Osteoblast (primary cell): Measurements from ENCODE around the gene GRID1. TPM values are rescaled to one million over a fixed set of nuclear protein-coding genes. Genes with fewer than 3 reads are reported as not detected.

Source experiments
- DNase-seq: peaks from one replicate; pipeline ENCODE4 v3.0.0; 2011; ENCODE audit warnings: low spot score, mixed read lengths; ENCODE audit not compliant: insufficient read length; ENCODE audit errors: missing footprints
- H2AFZ ChIP-seq: 2 replicates; pipeline ENCODE4 v1.6.0; 2011; ENCODE audit warnings: mild to moderate bottlenecking, low read length
- H3K27ac ChIP-seq: 2 replicates; pipeline ENCODE4 v1.5.1; 2011; ENCODE audit warnings: mild to moderate bottlenecking, low read depth, low read length, moderate library complexity
- H3K27me3 ChIP-seq: 2 replicates; pipeline ENCODE4 v1.6.0; 2012; ENCODE audit warnings: mild to moderate bottlenecking, control low read depth, inconsistent platforms, low read length, moderate library complexity; ENCODE audit not compliant: insufficient read depth
- H3K36me3 ChIP-seq: 2 replicates; pipeline ENCODE4 v1.5.1; 2011; ENCODE audit warnings: mild to moderate bottlenecking, low read length, control low read depth, moderate library complexity; ENCODE audit not compliant: insufficient read depth
- H3K4me1 ChIP-seq: 2 replicates; pipeline ENCODE4 v1.5.1; 2011; ENCODE audit warnings: mild to moderate bottlenecking, low read length, control low read depth, moderate library complexity; ENCODE audit not compliant: insufficient read depth
- H3K4me2 ChIP-seq: 2 replicates; pipeline ENCODE4 v1.6.0; 2011; ENCODE audit warnings: mild to moderate bottlenecking, low read length; ENCODE audit not compliant: insufficient read depth
- H3K4me3 ChIP-seq: fragments of 200-600 bp; sonication (generic); 3 replicates; pipeline ENCODE4 v1.5.1; 2012; ENCODE audit warnings: mild to moderate bottlenecking, low read length, inconsistent platforms; ENCODE audit not compliant: insufficient read depth
- H3K79me2 ChIP-seq: 2 replicates; pipeline ENCODE4 v1.6.0; 2012; ENCODE audit warnings: mild to moderate bottlenecking, low read length, control low read depth, inconsistent platforms; ENCODE audit not compliant: insufficient read depth
- H3K9me3 ChIP-seq: 2 replicates; pipeline ENCODE4 v1.5.1; 2011; ENCODE audit warnings: low read depth, low read length, control low read depth
- H4K20me1 ChIP-seq: 2 replicates; pipeline ENCODE4 v1.6.0; 2012; ENCODE audit warnings: mild to moderate bottlenecking, low read length, control low read depth; ENCODE audit not compliant: insufficient read depth
- CTCF ChIP-seq: IDR thresholded peaks from 2 replicates; pipeline ENCODE4 v1.5.1; 2011; ENCODE audit warnings: mild to moderate bottlenecking, low read depth, low read length, moderate library complexity; ENCODE audit errors: extremely low read depth
- total RNA-seq: library from RNA; depleted of rRNA; stranded (reverse); fragments of >200 nt; gene quantifications from 2 replicates; pipeline ENCODE4 v1.2.3, GENCODE V29; 2012

Gene GRID1
- total RNA-seq, 1 donor, result not detected

GRCh38 chr10:85642082-85642420 lies 724.5 kb downstream of the GRID1 start:
- Histone ChIP-seq H3K9me3 (no peaks in the 10 kb centered on the region), H3K79me2 (no peaks in the 10 kb centered on the region), H2AFZ (no peak overlapping the region), H3K4me3 (no peak overlapping the region), H4K20me1 (no peaks in the 10 kb centered on the region), H3K36me3 (no peaks in the 10 kb centered on the region), H3K27ac (no peak overlapping the region), H3K4me1 (peaks cover 4% of the 10 kb centered on the region), H3K27me3 (no peaks in the 10 kb centered on the region), H3K4me2 (no peak overlapping the region)
- no peak for DNase-seq
- no peak for TF ChIP-seq CTCF

DNA sequence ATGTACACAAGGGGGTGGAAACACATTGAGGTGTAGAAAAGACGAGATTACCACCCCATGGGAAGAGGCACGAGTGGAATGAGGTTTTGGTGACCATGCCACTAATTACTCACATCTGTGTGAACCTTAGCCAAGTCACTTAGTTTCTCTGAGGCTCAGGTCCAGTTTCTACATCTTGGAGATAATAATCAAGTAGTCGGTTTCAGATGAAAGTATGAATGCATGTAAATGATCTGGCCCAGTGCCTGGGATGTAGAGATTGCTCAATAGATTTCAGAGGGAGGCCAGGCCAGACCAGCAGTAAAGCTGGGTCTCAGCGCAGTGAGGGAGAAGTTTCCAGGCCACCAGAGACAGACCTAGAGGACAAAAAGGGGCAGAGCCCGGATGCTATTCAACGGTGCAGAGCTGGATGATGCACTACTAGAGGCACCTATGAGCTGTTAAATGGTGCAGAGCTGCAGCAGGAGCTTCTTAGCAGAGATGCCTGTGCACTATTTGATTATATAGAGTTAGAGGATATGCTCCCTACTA lies 725.1 kb downstream of the GRID1 start:
- Histone ChIP-seq H2AFZ (no peak overlapping the region), H3K27ac (no peak overlapping the region), H3K4me3 (no peak overlapping the region), H3K36me3 (no peaks in the 10 kb centered on the region), H3K4me2 (no peak overlapping the region), H3K27me3 (no peaks in the 10 kb centered on the region), H4K20me1 (no peaks in the 10 kb centered on the region), H3K9me3 (no peaks in the 10 kb centered on the region), H3K79me2 (no peaks in the 10 kb centered on the region), H3K4me1 (peaks cover 4% of the 10 kb centered on the region)
- DNase-seq, result no peak
- TF ChIP-seq CTCF, result no peak

DNA sequence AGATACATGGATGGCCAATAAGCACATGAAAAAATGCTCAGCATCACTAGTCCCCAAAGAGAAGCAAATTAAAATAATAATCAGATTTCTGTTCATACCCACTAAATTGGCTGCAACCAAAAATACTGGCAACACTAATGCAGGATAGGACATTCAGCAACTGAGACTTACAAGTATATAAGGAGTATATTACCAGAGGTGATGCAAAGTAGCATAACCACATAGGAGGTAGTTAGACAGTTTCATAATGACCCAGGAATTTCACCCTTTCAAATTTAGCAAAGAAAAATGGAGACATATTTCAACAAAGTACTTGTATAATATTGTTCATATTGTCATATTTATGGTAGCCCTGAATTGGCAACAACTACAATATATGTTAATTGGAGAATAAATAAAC lies 727.8 kb downstream of the GRID1 start:
- TF ChIP-seq CTCF, result no peak
- H4K20me1 ChIP-seq, result no peaks in the 10 kb centered on the region

DNA sequence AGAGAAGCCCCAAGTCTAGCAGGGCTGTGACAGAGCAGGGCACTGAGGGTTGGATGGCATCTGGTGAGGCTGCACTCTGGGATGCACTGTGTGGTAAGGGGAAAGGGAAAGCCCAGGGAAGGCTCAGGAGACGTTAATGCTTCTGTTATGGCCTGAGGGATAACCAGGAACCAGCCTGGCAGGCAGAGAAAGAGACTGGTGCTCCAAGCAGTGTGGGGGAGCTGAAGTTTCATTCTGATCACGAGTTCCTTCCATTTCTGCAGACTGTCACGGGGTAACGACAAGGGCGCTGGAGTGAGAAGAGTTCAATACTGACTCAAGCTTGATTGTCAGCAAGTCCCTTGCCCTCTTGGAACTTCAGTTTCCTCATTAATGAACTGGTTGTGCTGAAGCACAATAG lies 730.9 kb downstream of the GRID1 start:
- no peak for DNase-seq
- Histone ChIP-seq H3K4me1 (no peaks in the 10 kb centered on the region), H3K9me3 (no peaks in the 10 kb centered on the region), H3K36me3 (no peaks in the 10 kb centered on the region), H3K79me2 (no peaks in the 10 kb centered on the region), H3K4me2 (no peak overlapping the region), H3K27me3 (no peaks in the 10 kb centered on the region), H3K4me3 (no peak overlapping the region), H4K20me1 (no peaks in the 10 kb centered on the region), H2AFZ (no peak overlapping the region), H3K27ac (no peak overlapping the region)
- no peak for TF ChIP-seq CTCF

More for the DNA sequence above, 727.8 kb downstream of the GRID1 start:
- H3K4me1 ChIP-seq, result peaks cover 4% of the 10 kb centered on the region
- H3K79me2 ChIP-seq, result no peaks in the 10 kb centered on the region
- no peaks in the 10 kb centered on the region for H3K36me3 ChIP-seq
- H3K27ac ChIP-seq, result no peak overlapping the region
- H3K4me3 ChIP-seq, result no peak overlapping the region
- H2AFZ ChIP-seq, result no peak overlapping the region
- no peak for DNase-seq
- no peaks in the 10 kb centered on the region for H3K9me3 ChIP-seq
- H3K4me2 ChIP-seq, result no peak overlapping the region
- no peaks in the 10 kb centered on the region for H3K27me3 ChIP-seq
